H1 (cell line): ENCODE measurements around the gene SHC3. TPM values are rescaled to one million over a fixed set of nuclear protein-coding genes. Genes with fewer than 3 reads are reported as not detected.

ENCODE experiments used
- CTCF ChIA-PET: fragments of 300-600 bp; sonication (Branson Sonifier 250); formaldehyde crosslinking; loops from one replicate; lab custom pipeline; 2021; ENCODE audit not compliant: partially characterized antibody; lab: Charles Lee
- POLR2A ChIA-PET: fragments of 300-600 bp; sonication (Branson Sonifier 250); formaldehyde crosslinking; loops from one replicate; lab custom pipeline; 2021; ENCODE audit warnings: inconsistent platforms; ENCODE audit not compliant: partially characterized antibody; lab: Charles Lee
- DNase-seq, 2 experiments: peaks; one replicate each; pipeline versions ENCODE4 v3.0.0 to v3.0.0-alpha.2; 2010 to 2022; ENCODE audit warnings: low spot score in 2 of 2, low read depth in 1 of 2, mixed read lengths in 1 of 2
- FAIRE-seq: peaks from 2 replicates; lab custom pipeline; 2011; peaks lifted over from hg19 to GRCh38; lab: Jason Lieb, UNC
- H2AFZ ChIP-seq: 2 replicates; pipeline ENCODE4 v1.8.1; 2012; ENCODE audit warnings: low read length, inconsistent platforms
- H2AK5ac ChIP-seq: 2 replicates; pipeline ENCODE4 v1.6.1; 2013; ENCODE audit warnings: low read depth, low read length
- H2BK120ac ChIP-seq: replicated peaks from 2 replicates; pipeline ENCODE3; 2013; ENCODE audit warnings: low read depth, low read length, inconsistent platforms
- H2BK12ac ChIP-seq: 2 replicates; pipeline ENCODE4 v1.6.1; 2013; ENCODE audit warnings: low read depth, low read length
- H2BK15ac ChIP-seq: 2 replicates; pipeline ENCODE4 v1.6.1; 2013; ENCODE audit warnings: low read length
- H2BK20ac ChIP-seq: 2 replicates; pipeline ENCODE4 v1.6.1; 2013; ENCODE audit warnings: low read length
- H2BK5ac ChIP-seq: 2 replicates; pipeline ENCODE4 v1.6.1; 2013; ENCODE audit warnings: low read depth, low read length
- H3K14ac ChIP-seq: 2 replicates; pipeline ENCODE4 v1.6.1; 2013; ENCODE audit warnings: inconsistent platforms; ENCODE audit not compliant: insufficient read length
- H3K18ac ChIP-seq: 2 replicates; pipeline ENCODE4 v1.6.1; 2013; ENCODE audit warnings: low read length; ENCODE audit errors: extremely low read depth
- H3K23ac ChIP-seq: 2 replicates; pipeline ENCODE4 v1.6.1; 2013; ENCODE audit warnings: inconsistent platforms; ENCODE audit not compliant: insufficient read length
- H3K23me2 ChIP-seq: 2 replicates; pipeline ENCODE4 v1.6.1; 2013; ENCODE audit warnings: low read depth, low read length
- H3K27ac ChIP-seq: 2 replicates; pipeline ENCODE4 v1.6.1; 2011; ENCODE audit warnings: low read depth, low read length, inconsistent platforms
- H3K27me3 ChIP-seq, 4 experiments: replicated peaks in 1 of 4; 1 replicate in 1 of 4; 2 replicates in 3 of 4; pipeline versions ENCODE4 v1.6.1 to v1.8.1; 2011 to 2013; ENCODE audit warnings: low read length in 3 of 4, mild to moderate bottlenecking in 3 of 4, inconsistent platforms in 2 of 4, mixed read lengths in 2 of 4, moderate library complexity in 1 of 4; ENCODE audit not compliant: control insufficient read depth in 3 of 4, insufficient read depth in 3 of 4; ENCODE audit errors: extremely low read depth in 1 of 4
- H3K36me3 ChIP-seq, 4 experiments: 2 replicates each; pipeline versions ENCODE4 v1.6.1 to v1.8.1; 2011 to 2013; ENCODE audit warnings: mild to moderate bottlenecking in 4 of 4, low read length in 3 of 4, moderate library complexity in 2 of 4, control low read depth in 1 of 4, inconsistent platforms in 1 of 4; ENCODE audit not compliant: insufficient read depth in 4 of 4, control insufficient read depth in 2 of 4
- H3K4ac ChIP-seq: replicated peaks from 2 replicates; pipeline ENCODE3; 2013; ENCODE audit warnings: low read length, low read depth, mixed read lengths, inconsistent platforms; ENCODE audit not compliant: insufficient read length
- H3K4me1 ChIP-seq, 4 experiments: replicated peaks in 1 of 4; 1 replicate in 1 of 4; 2 replicates in 3 of 4; pipeline versions ENCODE4 v1.6.1 to v1.8.1; 2011 to 2013; ENCODE audit warnings: low read length in 3 of 4, inconsistent platforms in 2 of 4, mixed read lengths in 1 of 4; ENCODE audit not compliant: insufficient read depth in 4 of 4, control insufficient read depth in 3 of 4
- H3K4me2 ChIP-seq, 2 experiments: 2 replicates each; pipeline versions ENCODE4 v1.6.1 to v1.8.1; 2011 to 2013; ENCODE audit warnings: low read depth in 2 of 2, low read length in 2 of 2, control low read depth in 1 of 2, inconsistent platforms in 1 of 2, mild to moderate bottlenecking in 1 of 2; ENCODE audit not compliant: insufficient read depth in 1 of 2
- H3K4me3 ChIP-seq, 4 experiments: fragments of 200-600, 300-600 bp in 1 of 4; sonication (generic), shearing (Covaris generic), sonication (Bioruptor Twin) in 1 of 4; 2 replicates each; pipeline versions ENCODE4 v1.5.1 to v1.8.1; 2011 to 2016; ENCODE audit warnings: low read length in 4 of 4, low read depth in 3 of 4, control low read depth in 2 of 4, inconsistent platforms in 2 of 4, mild to moderate bottlenecking in 2 of 4, mixed read lengths in 1 of 4, moderate library complexity in 1 of 4; ENCODE audit not compliant: insufficient read depth in 2 of 4; ENCODE audit errors: extremely low read depth in 1 of 4
- H3K56ac ChIP-seq: replicated peaks from 2 replicates; pipeline ENCODE3; 2013; ENCODE audit warnings: low read depth, mild to moderate bottlenecking, mixed read lengths, low read length, inconsistent platforms; ENCODE audit not compliant: insufficient read length
- H3K79me1 ChIP-seq: 2 replicates; pipeline ENCODE4 v1.6.1; 2013; ENCODE audit warnings: low read depth, low read length, control low read depth
- H3K79me2 ChIP-seq, 2 experiments: 2 replicates each; pipeline versions ENCODE4 v1.6.1 to v1.8.1; 2012 to 2013; ENCODE audit warnings: low read length in 2 of 2, mild to moderate bottlenecking in 2 of 2, inconsistent platforms in 1 of 2; ENCODE audit not compliant: insufficient read depth in 2 of 2, control insufficient read depth in 1 of 2
- H3K9ac ChIP-seq, 4 experiments: replicated peaks in 1 of 4; 1 replicate in 1 of 4; 2 replicates in 3 of 4; pipeline versions ENCODE4 v1.6.1 to v1.8.1; 2011 to 2013; ENCODE audit warnings: low read depth in 3 of 4, low read length in 3 of 4, control low read depth in 2 of 4, mild to moderate bottlenecking in 2 of 4, moderate library complexity in 2 of 4, inconsistent platforms in 1 of 4; ENCODE audit errors: extremely low read depth in 1 of 4
- H3K9me3 ChIP-seq, 2 experiments: 2 replicates each; pipeline versions ENCODE4 v1.6.1 to v1.8.1; 2012 to 2013; ENCODE audit warnings: mild to moderate bottlenecking in 2 of 2, moderate library complexity in 2 of 2, control low read depth in 1 of 2, inconsistent platforms in 1 of 2, low read depth in 1 of 2, low read length in 1 of 2, mixed read lengths in 1 of 2; ENCODE audit not compliant: insufficient read depth in 2 of 2
- H4K20me1 ChIP-seq, 2 experiments: replicated peaks in 1 of 2; 2 replicates each; pipeline versions ENCODE3 to v1.8.1; 2011 to 2013; ENCODE audit warnings: inconsistent platforms in 2 of 2, low read length in 2 of 2, mild to moderate bottlenecking in 1 of 2; ENCODE audit not compliant: insufficient read depth in 2 of 2, control insufficient read depth in 1 of 2
- H4K5ac ChIP-seq: 2 replicates; pipeline ENCODE4 v1.6.1; 2013; ENCODE audit warnings: low read length, low read depth, mixed read lengths, inconsistent platforms; ENCODE audit not compliant: insufficient read length
- H4K8ac ChIP-seq: 2 replicates; pipeline ENCODE4 v1.8.0; 2013; ENCODE audit warnings: mild to moderate bottlenecking, moderate library complexity, low read length, inconsistent platforms; ENCODE audit not compliant: insufficient read depth; ENCODE audit errors: extremely low read depth
- H4K91ac ChIP-seq: replicated peaks from 2 replicates; pipeline ENCODE3; 2013; ENCODE audit warnings: low read length, mixed read lengths, inconsistent platforms; ENCODE audit not compliant: insufficient read length
- BACH1 ChIP-seq: IDR thresholded peaks from 2 replicates; pipeline ENCODE4 v1.6.1; 2012; ENCODE audit warnings: low read length, improper control_type of control experiment
- KDM1A ChIP-seq: fragments of 200-600, 300-600 bp; sonication (generic); IDR thresholded peaks from 2 replicates; pipeline ENCODE4 v1.7.1; 2016; ENCODE audit warnings: mild to moderate bottlenecking, low read length, borderline replicate concordance
- KDM4A ChIP-seq: IDR thresholded peaks from one replicate; pipeline ENCODE4 v1.7.1; 2012; ENCODE audit warnings: low read depth, mild to moderate bottlenecking, moderate library complexity, low read length, inconsistent platforms; ENCODE audit not compliant: severe bottlenecking
- MAFK ChIP-seq: IDR thresholded peaks from 2 replicates; pipeline ENCODE4 v1.6.1; 2012; ENCODE audit warnings: low read depth, mild to moderate bottlenecking, improper control_type of control experiment, low read length
- RFX5 ChIP-seq: IDR thresholded peaks from 2 replicates; pipeline ENCODE4 v1.6.1; 2011; ENCODE audit warnings: low read depth, low read length, improper control_type of control experiment, borderline replicate concordance
- TAF7 ChIP-seq: optimal IDR thresholded peaks from 2 replicates; pipeline ENCODE3; 2011; ENCODE audit warnings: low read depth, mild to moderate bottlenecking, inconsistent platforms, low read length, moderate library complexity, borderline replicate concordance
- WGBS, 2 experiments: shearing (Covaris generic) in 1 of 2; methylation state at CpG; one replicate each; pipeline versions ENCODE4 v1.1.6 to v1.1.7; 2013 to 2015; ENCODE audit warnings: low lambda C conversion rate in 2 of 2, mixed read lengths in 2 of 2, inconsistent platforms in 1 of 2, low coverage in 1 of 2, missing lambda C conversion rate in 1 of 2; ENCODE audit not compliant: insufficient replicate concordance in 2 of 2, insufficient coverage in 1 of 2, insufficient read length in 1 of 2; ENCODE audit errors: extremely low coverage in 1 of 2, missing lambda C conversion rate in 1 of 2; 5-methylcytosine and 5-hydroxymethylcytosine counted together
- polyA plus RNA-seq, 7 experiments: library from polyadenylated mRNA; depleted of rRNA in 3 of 7; stranded (reverse) in 5 of 7; unstranded in 2 of 7; fragments of >200 nt in 5 of 7; fragments of 200-250 nt in 2 of 7; gene quantifications; 1 replicate in 5 of 7; 2 replicates in 1 of 7; 4 replicates in 1 of 7; pipeline versions ENCODE4 v1.2.1 to v1.2.3, GENCODE V29; 2011 to 2013; ENCODE audit warnings: missing spikeins in 2 of 7, mixed read lengths in 2 of 7
- total RNA-seq: library from RNA; stranded (reverse); fragmentation: NEBNext Ultra II Directional; extraction: Animal tissue kit (Norgen Biotek cat#: 25700); gene quantifications from 2 replicates; pipeline ENCODE4 v1.2.1, GENCODE V29; 2021

The SHC3 gene
- total and polyA plus RNA-seq, 2 of the 8 experiments (the other 6 are each of a cell fraction or from before 2014, with no cell fraction given) = 1.4 to 7.1 TPM

- Histone ChIP-seq H2BK20ac (no peak overlapping the region), H3K9me3 (peaks cover 2 to 9% of the 10 kb centered on the region in 2 experiments; a peak in 2 of 4 replicates), H2BK120ac (no peak overlapping the region), H3K36me3 (peaks cover 0 to 2% (median 0%) of the 10 kb centered on the region in 4 experiments; a peak in 1 of 8 replicates), H4K5ac (no peak overlapping the region), H3K14ac (no peak overlapping the region), H4K91ac (no peak overlapping the region), H3K4me3 (no peak overlapping the region), H3K56ac (no peak overlapping the region), H3K4me1 (no peaks in the 10 kb centered on the region; a peak in 1 of 7 replicates), H3K27ac (no peak overlapping the region), H2BK5ac (no peak overlapping the region), H3K4me2 (no peak overlapping the region), H2AK5ac (no peak overlapping the region), H4K8ac (no peak overlapping the region), H3K79me2 (peaks cover 0 to 5% of the 10 kb centered on the region in 2 experiments; a peak in 2 of 4 replicates), H3K27me3 (no peaks in the 10 kb centered on the region), H3K79me1 (no peaks in the 10 kb centered on the region), H3K23me2 (peaks cover 12% of the 10 kb centered on the region), H3K4ac (no peak overlapping the region), H2BK12ac (no peak overlapping the region), H2AFZ (no peak overlapping the region; the same call in 1 of the 2 replicates), H4K20me1 (peaks cover 0 to 12% of the 10 kb centered on the region in 2 experiments), H2BK15ac (no peak overlapping the region), H3K18ac (no peak overlapping the region), H3K23ac (no peak overlapping the region), H3K9ac (no peak overlapping the region)
- POLR2A ChIA-PET = no interaction called here
- no peak for FAIRE-seq
- CTCF ChIA-PET = no interaction called here
- WGBS, 2 experiments = 77% methylated on average over 8 of the region's 8 CpGs; no CpG with 5 or more reads in 1 of the 2 experiments
- DNase-seq = no peak
- no peak for TF ChIP-seq KDM4A
- no peak for TF ChIP-seq RFX5
- no peak for TF ChIP-seq KDM1A
- no peak for TF ChIP-seq MAFK
- no peak for TF ChIP-seq BACH1
- TF ChIP-seq TAF7 = no peak
Measured at GRCh38 chr9:88975966-88976889, 202.4 kb downstream of the SHC3 start.
